ENCODE measurements around the gene KRT6C. TPM values are rescaled to one million over a fixed set of nuclear protein-coding genes. Genes with fewer than 3 reads are reported as not detected.
"Not testable (repeated sequence)": the region's sequence is repeated elsewhere in the genome, so short reads cannot be mapped to it uniquely, and the experiment has no call there.

KRT6C gene
- total RNA-seq, 1 donor from 2014 or later: not detected

- intact Hi-C loops (cut with micrococcal nuclease): no loop called here
- H3K9me3 Mint-ChIP-seq: peaks cover 5% of the 10 kb centered on the region
- H3K4me3 Mint-ChIP-seq: no peak overlapping the region
- H3K27ac Mint-ChIP-seq: no peak overlapping the region
- H3K4me1 Mint-ChIP-seq (ENCODE audit: low read depth): no peaks in the 10 kb centered on the region
- no peak for DNase-seq (ENCODE audit: low spot score)
- H3K27me3 Mint-ChIP-seq (ENCODE audit: insufficient read depth): peaks cover 2% of the 10 kb centered on the region
- no peaks in the 10 kb centered on the region for H3K36me3 Mint-ChIP-seq (ENCODE audit: low read depth)
Measured at GRCh38 chr12:52514471-52515318, 41.1 kb upstream of the KRT6C start.

GRCh38 chr12:52513736-52514135, 40.1 kb upstream of the KRT6C start:
- Mint-ChIP-seq H3K27me3 (ENCODE audit: insufficient read depth) (peaks cover 2% of the 10 kb centered on the region), H3K9me3 (peaks cover 5% of the 10 kb centered on the region), H3K27ac (no peak overlapping the region), H3K4me1 (ENCODE audit: low read depth) (no peaks in the 10 kb centered on the region), H3K4me3 (no peak overlapping the region), H3K36me3 (ENCODE audit: low read depth) (no peaks in the 10 kb centered on the region)
- no peak for DNase-seq (ENCODE audit: low spot score)
- intact Hi-C loops (cut with micrococcal nuclease): no loop called here

GRCh38 chr12:52508211-52508610, 34.6 kb upstream of the KRT6C start:
- Mint-ChIP-seq H3K36me3 (ENCODE audit: low read depth) (no peaks in the 10 kb centered on the region), H3K27me3 (ENCODE audit: insufficient read depth) (peaks cover 21% of the 10 kb centered on the region), H3K4me3 (no peak overlapping the region), H3K27ac (no peak overlapping the region), H3K4me1 (ENCODE audit: low read depth) (no peaks in the 10 kb centered on the region), H3K9me3 (peaks cover 5% of the 10 kb centered on the region)
- intact Hi-C loops (cut with micrococcal nuclease): no loop called here
- no peak for DNase-seq (ENCODE audit: low spot score)

- no peak for DNase-seq (ENCODE audit: low spot score)
- Mint-ChIP-seq H3K36me3 (ENCODE audit: low read depth) (no peaks in the 10 kb centered on the region), H3K4me1 (ENCODE audit: low read depth) (no peaks in the 10 kb centered on the region), H3K4me3 (no peak overlapping the region), H3K9me3 (peaks cover 5% of the 10 kb centered on the region), H3K27me3 (ENCODE audit: insufficient read depth) (peaks cover 21% of the 10 kb centered on the region), H3K27ac (no peak overlapping the region)
- intact Hi-C loops (cut with micrococcal nuclease): loop anchor here (1.0 kb wide), 2 partner anchors 351 to 355 kb away; no protein-coding TSS in a partner anchor
Measured at GRCh38 chr12:52506858-52507715, 33.5 kb upstream of the KRT6C start.

- Mint-ChIP-seq H3K27ac (no peak overlapping the region), H3K36me3 (ENCODE audit: low read depth) (no peaks in the 10 kb centered on the region), H3K9me3 (no peaks in the 10 kb centered on the region), H3K4me1 (ENCODE audit: low read depth) (no peaks in the 10 kb centered on the region), H3K27me3 (ENCODE audit: insufficient read depth) (peaks cover 22% of the 10 kb centered on the region), H3K4me3 (no peak overlapping the region)
- intact Hi-C loops (cut with micrococcal nuclease): no loop called here
- no peak for DNase-seq (ENCODE audit: low spot score)
Measured at GRCh38 chr12:52502877-52503276, 29.3 kb upstream of the KRT6C start.

- no peaks in the 10 kb centered on the region for H3K4me1 Mint-ChIP-seq (ENCODE audit: low read depth)
- no peaks in the 10 kb centered on the region for H3K9me3 Mint-ChIP-seq
- peaks cover 16% of the 10 kb centered on the region for H3K27me3 Mint-ChIP-seq (ENCODE audit: insufficient read depth)
- intact Hi-C loops (cut with micrococcal nuclease): no loop called here
- no peak for DNase-seq (ENCODE audit: low spot score)
- H3K36me3 Mint-ChIP-seq (ENCODE audit: low read depth): no peaks in the 10 kb centered on the region
- H3K27ac Mint-ChIP-seq: no peak overlapping the region
- no peak overlapping the region for H3K4me3 Mint-ChIP-seq
Measured at GRCh38 chr12:52501490-52501889, 27.9 kb upstream of the KRT6C start.

GRCh38 chr12:52500574-52500973, 27.0 kb upstream of the KRT6C start:
- DNase-seq (ENCODE audit: low spot score); H3K4me3 Mint-ChIP-seq; H3K27ac Mint-ChIP-seq; H3K9me3 Mint-ChIP-seq; H3K4me1 Mint-ChIP-seq (ENCODE audit: low read depth); H3K36me3 Mint-ChIP-seq (ENCODE audit: low read depth); intact Hi-C loops (cut with micrococcal nuclease): not testable (repeated sequence)
- peaks cover 16% of the 10 kb centered on the region for H3K27me3 Mint-ChIP-seq (ENCODE audit: insufficient read depth)

GRCh38 chr12:52499806-52500560, 26.4 kb upstream of the KRT6C start:
- no peak for DNase-seq (ENCODE audit: low spot score)
- H3K9me3 Mint-ChIP-seq: no peaks in the 10 kb centered on the region
- peaks cover 12% of the 10 kb centered on the region for H3K27me3 Mint-ChIP-seq (ENCODE audit: insufficient read depth)
- intact Hi-C loops (cut with micrococcal nuclease): no loop called here
- no peak overlapping the region for H3K4me3 Mint-ChIP-seq
- H3K27ac Mint-ChIP-seq: no peak overlapping the region
- H3K36me3 Mint-ChIP-seq (ENCODE audit: low read depth): no peaks in the 10 kb centered on the region
- H3K4me1 Mint-ChIP-seq (ENCODE audit: low read depth): no peaks in the 10 kb centered on the region

- no peak overlapping the region for H3K27ac Mint-ChIP-seq
- peaks cover 12% of the 10 kb centered on the region for H3K27me3 Mint-ChIP-seq (ENCODE audit: insufficient read depth)
- DNase-seq (ENCODE audit: low spot score): no peak
- no peaks in the 10 kb centered on the region for H3K36me3 Mint-ChIP-seq (ENCODE audit: low read depth)
- H3K9me3 Mint-ChIP-seq: no peaks in the 10 kb centered on the region
- H3K4me1 Mint-ChIP-seq (ENCODE audit: low read depth): no peaks in the 10 kb centered on the region
- H3K4me3 Mint-ChIP-seq: no peak overlapping the region
- intact Hi-C loops (cut with micrococcal nuclease): no loop called here
Measured at GRCh38 chr12:52498946-52499345, 25.3 kb upstream of the KRT6C start.

- intact Hi-C loops (cut with micrococcal nuclease): no loop called here
- Mint-ChIP-seq H3K36me3 (ENCODE audit: low read depth) (no peaks in the 10 kb centered on the region), H3K27ac (no peak overlapping the region), H3K4me1 (ENCODE audit: low read depth) (no peaks in the 10 kb centered on the region), H3K27me3 (ENCODE audit: insufficient read depth) (peaks cover 6% of the 10 kb centered on the region), H3K9me3 (no peaks in the 10 kb centered on the region), H3K4me3 (no peak overlapping the region)
- no peak for DNase-seq (ENCODE audit: low spot score)
Measured at GRCh38 chr12:52497975-52498374, 24.4 kb upstream of the KRT6C start.

GRCh38 chr12:52496590-52497071, 23.0 kb upstream of the KRT6C start:
- intact Hi-C loops (cut with micrococcal nuclease): no loop called here
- Mint-ChIP-seq H3K36me3 (ENCODE audit: low read depth) (no peaks in the 10 kb centered on the region), H3K9me3 (no peaks in the 10 kb centered on the region)

GRCh38 chr12:52496054-52496453, 22.4 kb upstream of the KRT6C start:
- intact Hi-C loops (cut with micrococcal nuclease): no loop called here
- Mint-ChIP-seq H3K9me3 (no peaks in the 10 kb centered on the region), H3K36me3 (ENCODE audit: low read depth) (no peaks in the 10 kb centered on the region), H3K4me3 (no peak overlapping the region), H3K27me3 (ENCODE audit: insufficient read depth) (peaks cover 7% of the 10 kb centered on the region), H3K27ac (no peak overlapping the region), H3K4me1 (ENCODE audit: low read depth) (no peaks in the 10 kb centered on the region)
- DNase-seq (ENCODE audit: low spot score): no peak

More at GRCh38 chr12:52496590-52497071, 23.0 kb upstream of the KRT6C start:
- no peak for DNase-seq (ENCODE audit: low spot score)
- H3K27me3 Mint-ChIP-seq (ENCODE audit: insufficient read depth): peaks cover 5% of the 10 kb centered on the region
- H3K4me3 Mint-ChIP-seq: no peak overlapping the region
- no peaks in the 10 kb centered on the region for H3K4me1 Mint-ChIP-seq (ENCODE audit: low read depth)
- no peak overlapping the region for H3K27ac Mint-ChIP-seq
